CD4-positive, alpha-beta T cell (primary cell): ENCODE data around the gene PCDHB5. TPM values are rescaled to one million over a fixed set of nuclear protein-coding genes. Genes with fewer than 3 reads are reported as not detected.
"Not testable (repeated sequence)": the region's sequence is repeated elsewhere in the genome, so short reads cannot be mapped to it uniquely, and the experiment has no call there.

Experiments
- ATAC-seq: fragments of 200-7000 bp; cut with Tn5 transposase; one replicate; pipeline ENCODE4 v1.10.0; 2022; ENCODE audit warnings: mild to moderate bottlenecking; ENCODE audit not compliant: poor library complexity
- CTCF ChIA-PET: fragments of 350-600 bp; sonication (Branson Sonifier 250); formaldehyde crosslinking; loops from one replicate; lab custom pipeline; 2021; ENCODE audit warnings: antibody characterized with exemption, inconsistent platforms; lab: Charles Lee
- POLR2A ChIA-PET: fragments of 350-600 bp; sonication (Branson Sonifier 250); formaldehyde crosslinking; loops from one replicate; lab custom pipeline; 2021; ENCODE audit warnings: antibody characterized with exemption, inconsistent platforms; lab: Charles Lee
- DNase-seq, 14 experiments: peaks; one replicate each; pipeline ENCODE4 v3.0.0-alpha.2; 2013 to 2020; ENCODE audit warnings: mixed read lengths in 2 of 14
- H3K27ac ChIP-seq, 2 donors: one replicate each; pipeline versions ENCODE4 v1.5.1 to v1.7.0; 2013; ENCODE audit warnings: low read length in 2 of 2, low read depth in 1 of 2, mild to moderate bottlenecking in 1 of 2
- H3K27me3 ChIP-seq, 2 experiments: 1 replicate in 1 of 2; 2 replicates in 1 of 2; pipeline versions ENCODE4 v1.6.1 to v1.7.0; 2013; ENCODE audit warnings: low read length in 2 of 2, control low read depth in 1 of 2, mild to moderate bottlenecking in 1 of 2, moderate library complexity in 1 of 2; ENCODE audit not compliant: insufficient read depth in 2 of 2, control insufficient read depth in 1 of 2
- H3K36me3 ChIP-seq: one replicate; pipeline ENCODE4 v1.6.1; 2013; ENCODE audit warnings: low read length, control low read depth; ENCODE audit not compliant: insufficient read depth
- H3K4me1 ChIP-seq: one replicate; pipeline ENCODE4 v1.6.1; 2013; ENCODE audit warnings: low read length, control low read depth; ENCODE audit not compliant: insufficient read depth
- H3K4me3 ChIP-seq: one replicate; pipeline ENCODE4 v1.5.1; 2013; ENCODE audit warnings: mild to moderate bottlenecking, low read length, moderate library complexity
- H3K9me3 ChIP-seq, 2 experiments: 1 replicate in 1 of 2; 2 replicates in 1 of 2; pipeline versions ENCODE4 v1.6.1 to v1.7.0; 2013; ENCODE audit warnings: low read length in 2 of 2, mild to moderate bottlenecking in 2 of 2, control low read depth in 1 of 2, moderate library complexity in 1 of 2; ENCODE audit not compliant: control insufficient read depth in 1 of 2, insufficient read depth in 1 of 2
- H3K27ac Mint-ChIP-seq: one replicate; pipeline ENCODE4 v1.8.0; 2020; ENCODE audit warnings: mixed read lengths
- H3K27me3 Mint-ChIP-seq: one replicate; pipeline ENCODE4 v1.8.0; 2021; ENCODE audit warnings: mixed read lengths
- H3K36me3 Mint-ChIP-seq: one replicate; pipeline ENCODE4 v1.8.0; 2021; ENCODE audit warnings: low read depth, mixed read lengths
- H3K4me1 Mint-ChIP-seq: one replicate; pipeline ENCODE4 v1.8.0; 2021; ENCODE audit warnings: low read depth, mixed read lengths
- H3K4me3 Mint-ChIP-seq: one replicate; pipeline ENCODE4 v1.8.0; 2020; ENCODE audit warnings: mild to moderate bottlenecking, mixed read lengths
- H3K9me3 Mint-ChIP-seq: one replicate; pipeline ENCODE4 v1.8.0; 2020; ENCODE audit warnings: mixed read lengths
- CTCF ChIP-seq: fragments of 200-600 bp; IDR thresholded peaks from one replicate; pipeline ENCODE4 v1.8.0; 2022; ENCODE audit warnings: antibody characterized with exemption, mild to moderate bottlenecking
- intact Hi-C, 2 experiments: fragments of 100-400 bp; cut with DNase I in 1 of 2; cut with micrococcal nuclease in 1 of 2; formaldehyde crosslinking; loops; one replicate each; pipeline versions ENCODE4 v1.15.1 to v1.9.0; 2023 to 2025; cut with DNase I, micrococcal nuclease
- total RNA-seq, 174 experiments: library from RNA in 2 of 174; stranded (reverse) in 2 of 174; gene quantifications; one replicate each; pipeline ENCODE4 v1.2.3 and lab custom pipeline; 2021 to 2026

PCDHB5 gene
- total RNA-seq, 2 experiments from 2014 or later: 0.08 TPM; not detected in 1

GRCh38 chr5:141155540-141156374 is 20.8 kb downstream of the PCDHB5 start:
- Histone ChIP-seq H3K36me3 (no peaks in the 10 kb centered on the region), H3K27me3 (peaks cover 24 to 33% of the 10 kb centered on the region in 2 experiments), H3K27ac (no peak overlapping the region), H3K4me3 (no peak overlapping the region), H3K9me3 (peaks cover 18 to 44% of the 10 kb centered on the region in 2 experiments), H3K4me1 (no peaks in the 10 kb centered on the region)
- TF ChIP-seq CTCF: no peak
- no peak for DNase-seq
- ChIA-PET POLR2A (no interaction called here), CTCF (no interaction called here)
- H3K27ac Mint-ChIP-seq: no peak overlapping the region
- H3K27me3 Mint-ChIP-seq: peaks cover 68% of the 10 kb centered on the region
- no peak for ATAC-seq
- peaks cover 20% of the 10 kb centered on the region for H3K9me3 Mint-ChIP-seq
- H3K36me3 Mint-ChIP-seq: peaks cover 5% of the 10 kb centered on the region
- no peaks in the 10 kb centered on the region for H3K4me1 Mint-ChIP-seq
- H3K4me3 Mint-ChIP-seq: no peak overlapping the region
- intact Hi-C loops: no loop called here

GRCh38 chr5:141157356-141157755 is 22.4 kb downstream of the PCDHB5 start:
- peaks cover 58% of the 10 kb centered on the region for H3K27me3 Mint-ChIP-seq

GRCh38 chr5:141157901-141158300 is 22.9 kb downstream of the PCDHB5 start:
- peaks cover 53% of the 10 kb centered on the region for H3K27me3 Mint-ChIP-seq
- H3K27ac Mint-ChIP-seq, H3K4me1 Mint-ChIP-seq, CTCF ChIA-PET, ATAC-seq, H3K4me1 ChIP-seq, H3K4me3 ChIP-seq, POLR2A ChIA-PET, H3K36me3 Mint-ChIP-seq, H3K4me3 Mint-ChIP-seq, H3K36me3 ChIP-seq, intact Hi-C loops, H3K27ac ChIP-seq, DNase-seq: not testable (repeated sequence)
- Histone ChIP-seq H3K9me3 (peaks cover 18 to 29% of the 10 kb centered on the region in 2 experiments), H3K27me3 (peaks cover 15 to 29% of the 10 kb centered on the region in 2 experiments)
- peaks cover 19% of the 10 kb centered on the region for H3K9me3 Mint-ChIP-seq

More at GRCh38 chr5:141157356-141157755, 22.4 kb downstream of the PCDHB5 start:
- H3K4me3 ChIP-seq, H3K4me3 Mint-ChIP-seq, DNase-seq, POLR2A ChIA-PET, intact Hi-C loops, H3K36me3 Mint-ChIP-seq, H3K27ac Mint-ChIP-seq, H3K36me3 ChIP-seq, CTCF ChIA-PET, ATAC-seq, H3K27ac ChIP-seq, H3K4me1 ChIP-seq, H3K4me1 Mint-ChIP-seq: not testable (repeated sequence)
- peaks cover 18 to 31% of the 10 kb centered on the region in 2 experiments for H3K9me3 ChIP-seq
- H3K9me3 Mint-ChIP-seq: peaks cover 20% of the 10 kb centered on the region
- peaks cover 16 to 29% of the 10 kb centered on the region in 2 experiments for H3K27me3 ChIP-seq

- Mint-ChIP-seq H3K4me1 (peaks cover 6% of the 10 kb centered on the region), H3K36me3 (no peaks in the 10 kb centered on the region), H3K27me3 (peaks cover 51% of the 10 kb centered on the region), H3K4me3 (no peak within 1 kb of the TSS), H3K9me3 (peaks cover 7% of the 10 kb centered on the region), H3K27ac (no peak within 1 kb of the TSS)
- H3K4me3 ChIP-seq: no peak within 1 kb of the TSS
- intact Hi-C loops: no loop called here
- DNase-seq (peak in 5 of 14 experiments; percentile 11 to 36 (median 17)), ATAC-seq (no peak)
- no peaks in the 10 kb centered on the region for H3K4me1 ChIP-seq
- ChIA-PET POLR2A (no interaction called here), CTCF (no interaction called here)
- peak; percentile 37 for TF ChIP-seq CTCF
- no peaks in the 10 kb centered on the region for H3K36me3 ChIP-seq
- H3K9me3 ChIP-seq: peaks cover 5 to 13% of the 10 kb centered on the region in 2 experiments
- peaks cover 12 to 40% of the 10 kb centered on the region in 2 experiments for H3K27me3 ChIP-seq
- H3K27ac ChIP-seq: no peak within 1 kb of the TSS
These were observed 37.6 kb downstream of the PCDHB5 start, which contains the start of gene PCDHB7 for GRCh38 chr5:141172381-141173204. PCDHB7 (plus strand) TSS chr5:141172644; CDS start chr5:141172836, 192 bp downstream.

- H3K27ac Mint-ChIP-seq, DNase-seq, H3K36me3 ChIP-seq, POLR2A ChIA-PET, H3K4me3 ChIP-seq, ATAC-seq, intact Hi-C loops, H3K9me3 Mint-ChIP-seq, H3K4me1 Mint-ChIP-seq, H3K36me3 Mint-ChIP-seq, H3K27ac ChIP-seq, H3K4me3 Mint-ChIP-seq, H3K4me1 ChIP-seq, CTCF ChIA-PET: not testable (repeated sequence)
- Histone ChIP-seq H3K27me3 (peaks cover 18 to 41% of the 10 kb centered on the region in 2 experiments), H3K9me3 (peaks cover 5 to 17% of the 10 kb centered on the region in 2 experiments)
- peaks cover 35% of the 10 kb centered on the region for H3K27me3 Mint-ChIP-seq
These were observed 39.5 kb downstream of the PCDHB5 start for GRCh38 chr5:141174291-141175104.
